Right lobe of liver (tissue), 6 donors: Measurements from ENCODE around the gene FRK. TPM values are rescaled to one million over a fixed set of nuclear protein-coding genes. Genes with fewer than 3 reads are reported as not detected.

Experiments used
- ATAC-seq, 4 donors: fragments of 200-7000 bp; cut with Tn5 transposase; one replicate each; pipeline ENCODE4 v1.9.1; 2020; ENCODE audit warnings: mild to moderate bottlenecking in 4 of 4, moderate library complexity in 4 of 4
- DNase-seq, 3 donors: peaks; one replicate each; pipeline ENCODE4 v3.0.0-alpha.2; 2020
- H3K27ac ChIP-seq, 3 donors: fragments of 200-600 bp; one replicate each; pipeline ENCODE4 v1.8.0; 2022
- H3K27me3 ChIP-seq, 2 donors: fragments of 200-600 bp; one replicate each; pipeline ENCODE4 v1.8.0; 2022
- H3K36me3 ChIP-seq, 4 donors: fragments of 200-600 bp; sonication (generic) in 1 of 4; one replicate each; pipeline versions ENCODE4 v1.5.1 to v1.8.0; 2017 to 2022; ENCODE audit warnings: control low read depth in 1 of 4
- H3K4me1 ChIP-seq, 4 donors: fragments of 200-600 bp; sonication (generic) in 1 of 4; one replicate each; pipeline versions ENCODE4 v1.5.1 to v1.8.0; 2017 to 2022; ENCODE audit warnings: control low read depth in 1 of 4
- H3K4me3 ChIP-seq, 3 donors: fragments of 200-600 bp; one replicate each; pipeline ENCODE4 v1.8.0; 2022
- H3K9me3 ChIP-seq, 4 donors: fragments of 200-600 bp; sonication (generic) in 1 of 4; one replicate each; pipeline versions ENCODE4 v1.5.1 to v1.8.0; 2017 to 2022; ENCODE audit warnings: control low read depth in 1 of 4
- CTCF ChIP-seq, 4 donors: fragments of 200-600 bp in 3 of 4; fragments of 450-650 bp in 1 of 4; IDR thresholded peaks; one replicate each; pipeline versions ENCODE4 v1.5.1 to v1.8.0; 2016 to 2022; ENCODE audit warnings: antibody characterized with exemption in 4 of 4, mild to moderate bottlenecking in 2 of 4
- POLR2A ChIP-seq: fragments of 450-650 bp; IDR thresholded peaks from one replicate; pipeline ENCODE4 v1.6.1; 2017; ENCODE audit warnings: antibody characterized with exemption, mild to moderate bottlenecking
- WGBS: methylation state at CpG from one replicate; pipeline ENCODE4 v1.1.6; 2018; ENCODE audit warnings: low coverage, low lambda C conversion rate; ENCODE audit not compliant: insufficient coverage; ENCODE audit errors: missing lambda C conversion rate; 5-methylcytosine and 5-hydroxymethylcytosine counted together
- intact Hi-C, 2 donors: fragments of 100-400 bp; cut with DNase I; formaldehyde crosslinking; loops; one replicate each; pipeline versions ENCODE4 v1.11.2 to v1.14.1; 2022
- total RNA-seq, 6 experiments: library from RNA; depleted of rRNA in 2 of 6; stranded (reverse); fragments of >200 nt in 2 of 6; fragmentation: NEBNext Ultra II Directional in 3 of 6; extraction: Animal tissue kit (Norgen Biotek cat#: 25700) in 3 of 6; gene quantifications; one replicate each; pipeline versions ENCODE4 v1.1.0 to v1.2.4, GENCODE V29; 2016 to 2023
- donor health status: DM: no; HTN: yes; CAD: no.
- donor health status: DM: no; HTN: no; CAD: no.
- donor health status: DM: no; HTN: no; CAD: no.
- donor health status: DM: no; HTN: yes; CAD: no.
- donor health status: DM: no; HTN: yes; CAD: no.

Gene FRK
- total RNA-seq, 6 experiments from 2014 or later = 8.4 to 14.1 (median 11.9) TPM

GRCh38 chr6:116012471-116012949 is 48.2 kb downstream of the FRK start:
- H3K9me3 ChIP-seq = no peaks in the 10 kb centered on the region
- H3K36me3 ChIP-seq = no peaks in the 10 kb centered on the region
- TF ChIP-seq POLR2A (no peak), CTCF (IDR thresholded peaks at IDR 0.05) (peak in 1 of 4 donors; percentile 7)
- DNase-seq (peak in 2 of 3 donors; percentile 55 to 60), ATAC-seq (peak; percentile 52 to 79 (median 58))
- H3K27ac ChIP-seq = peak overlapping the region in 2 of 3 donors; percentile 52 to 55
- 11% methylated on average over 1 of the region's 1 CpG for WGBS
- intact Hi-C loops = loop anchor here in 1 of 2 donors (5.0 kb wide), 1 partner anchor 85 kb away; no protein-coding TSS in a partner anchor
- peaks cover 0 to 78% (median 26%) of the 10 kb centered on the region in 4 donors for H3K4me1 ChIP-seq
- H3K27me3 ChIP-seq = no peaks in the 10 kb centered on the region
- H3K4me3 ChIP-seq = no peak overlapping the region

DNA sequence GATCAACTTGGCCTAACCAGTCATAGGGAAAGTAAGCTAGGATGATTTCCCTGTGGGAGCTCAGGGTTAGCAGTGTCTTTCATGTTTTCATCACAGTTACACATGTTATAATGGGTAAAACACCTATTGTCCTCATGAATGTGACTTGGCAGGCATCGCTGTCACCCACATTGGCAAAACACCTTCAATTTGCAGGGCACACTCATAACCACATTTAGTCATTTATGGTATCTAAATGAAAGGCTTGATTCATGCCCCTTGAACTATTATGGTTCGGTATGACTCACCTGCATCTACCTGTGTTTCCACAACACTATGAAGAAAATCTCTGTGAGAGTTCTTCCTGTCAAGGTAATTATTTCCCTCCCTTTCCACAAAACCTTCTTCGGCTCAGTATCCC is 49.2 kb downstream of the FRK start:
- Histone ChIP-seq H3K4me3 (no peak overlapping the region), H3K4me1 (peaks cover 0 to 68% (median 26%) of the 10 kb centered on the region in 4 donors), H3K36me3 (no peaks in the 10 kb centered on the region), H3K9me3 (no peaks in the 10 kb centered on the region), H3K27me3 (no peaks in the 10 kb centered on the region), H3K27ac (peak overlapping the region in 2 of 3 donors; percentile 52 to 55)
- 39% methylated on average over 3 of the region's 3 CpGs for whole genome bisulfite sequencing
- no peak for DNase-seq
- peak in 2 of 4 donors; percentile 3 to 45 for ATAC-seq
- TF ChIP-seq POLR2A (no peak), CTCF (IDR thresholded peaks at IDR 0.05) (no peak)
- intact Hi-C loops = loop anchor here in 1 of 2 donors (5.0 kb wide), 1 partner anchor 86 kb away; no protein-coding TSS in a partner anchor

DNA sequence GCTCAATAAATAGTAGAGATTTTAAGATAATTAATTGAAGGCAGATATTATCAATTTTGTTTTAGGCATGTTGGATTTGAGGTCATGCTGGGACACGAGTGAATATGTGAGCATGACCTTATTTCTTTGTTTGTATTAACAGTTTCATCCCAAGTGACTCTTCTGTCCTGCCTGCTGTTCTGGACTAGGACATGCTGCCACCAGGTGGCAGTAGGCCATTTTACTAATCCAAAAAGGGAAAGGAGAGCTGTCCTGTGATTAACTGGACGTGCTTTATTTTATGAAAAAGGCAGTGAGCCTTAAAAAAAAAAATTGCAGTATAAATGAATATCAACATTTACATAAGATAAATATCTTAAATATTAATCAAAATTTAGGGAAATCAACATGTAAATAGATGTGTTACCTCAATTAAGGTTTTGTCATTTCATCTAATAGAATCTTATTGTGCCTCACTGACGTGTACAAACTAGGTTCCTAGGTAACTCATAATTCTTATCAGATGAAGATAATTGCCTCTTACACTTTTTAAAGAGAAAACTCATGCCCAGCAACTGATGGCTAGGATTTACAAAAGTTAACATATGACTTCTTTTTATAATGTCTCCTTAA is 49.8 kb downstream of the FRK start:
- ATAC-seq (peak; percentile 74 to 87 (median 77)), DNase-seq (peak; percentile 68 to 79 (median 71))
- intact Hi-C loops = loop anchor here in 1 of 2 donors (5.0 kb wide), 1 partner anchor 86 kb away; no protein-coding TSS in a partner anchor
- no peaks in the 10 kb centered on the region for H3K36me3 ChIP-seq
- H3K4me3 ChIP-seq = no peak overlapping the region
- no peaks in the 10 kb centered on the region for H3K27me3 ChIP-seq
- peaks cover 0 to 62% (median 23%) of the 10 kb centered on the region in 4 donors for H3K4me1 ChIP-seq
- TF ChIP-seq CTCF (IDR thresholded peaks at IDR 0.05) = peak; percentile 82 to 96 (median 86)
- TF ChIP-seq POLR2A = no peak
- no peaks in the 10 kb centered on the region for H3K9me3 ChIP-seq
- WGBS = 6% methylated on average over 3 of the region's 3 CpGs
- peak overlapping the region in 2 of 3 donors; percentile 52 to 55 for H3K27ac ChIP-seq

- no peak for ATAC-seq
- Histone ChIP-seq H3K27ac (no peak overlapping the region), H3K4me3 (no peak overlapping the region), H3K9me3 (no peaks in the 10 kb centered on the region), H3K4me1 (peaks cover 0 to 56% (median 20%) of the 10 kb centered on the region in 4 donors), H3K36me3 (no peaks in the 10 kb centered on the region), H3K27me3 (no peaks in the 10 kb centered on the region)
- TF ChIP-seq CTCF (IDR thresholded peaks at IDR 0.05) (no peak), POLR2A (no peak)
- intact Hi-C loops = loop anchor here in 1 of 2 donors (5.0 kb wide), 1 partner anchor 87 kb away; no protein-coding TSS in a partner anchor
- WGBS = 60% methylated on average over 3 of the region's 3 CpGs
- DNase-seq = no peak
Measured at GRCh38 chr6:116010386-116010785, 50.3 kb downstream of the FRK start.
